GM12873 (cell line): ENCODE results near the gene SPINK5.

Source experiments
- TF ChIP-seq, protein P1 (sequence below): IDR thresholded peaks from 2 replicates; pipeline ENCODE4 v1.5.1; 2012; ENCODE audit warnings: low read depth, mild to moderate bottlenecking, moderate library complexity, low read length, control low read depth; ENCODE audit not compliant: insufficient read depth; ENCODE audit errors: missing control alignments

Gene SPINK5

DNA sequence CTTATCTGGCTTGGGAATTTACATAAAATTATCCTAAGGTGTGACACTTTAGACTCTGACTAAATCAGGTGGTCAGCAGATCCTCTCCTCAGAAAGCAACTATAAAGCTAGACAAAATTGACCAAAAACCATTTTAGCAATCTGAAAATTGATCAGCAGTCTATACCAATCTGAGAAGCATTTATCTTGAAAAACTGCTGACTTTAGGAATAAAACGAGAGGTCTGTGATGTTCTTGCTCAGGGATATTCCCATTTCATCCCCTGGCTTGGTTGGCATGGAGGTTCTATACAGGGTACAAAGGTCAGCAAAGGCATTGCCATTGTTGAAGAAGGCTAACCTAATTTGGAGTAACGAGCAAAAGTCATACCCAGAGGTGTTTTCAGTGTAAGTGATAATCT, 11.7 kb downstream of the SPINK5 start:
- TF ChIP-seq, protein P1, sequence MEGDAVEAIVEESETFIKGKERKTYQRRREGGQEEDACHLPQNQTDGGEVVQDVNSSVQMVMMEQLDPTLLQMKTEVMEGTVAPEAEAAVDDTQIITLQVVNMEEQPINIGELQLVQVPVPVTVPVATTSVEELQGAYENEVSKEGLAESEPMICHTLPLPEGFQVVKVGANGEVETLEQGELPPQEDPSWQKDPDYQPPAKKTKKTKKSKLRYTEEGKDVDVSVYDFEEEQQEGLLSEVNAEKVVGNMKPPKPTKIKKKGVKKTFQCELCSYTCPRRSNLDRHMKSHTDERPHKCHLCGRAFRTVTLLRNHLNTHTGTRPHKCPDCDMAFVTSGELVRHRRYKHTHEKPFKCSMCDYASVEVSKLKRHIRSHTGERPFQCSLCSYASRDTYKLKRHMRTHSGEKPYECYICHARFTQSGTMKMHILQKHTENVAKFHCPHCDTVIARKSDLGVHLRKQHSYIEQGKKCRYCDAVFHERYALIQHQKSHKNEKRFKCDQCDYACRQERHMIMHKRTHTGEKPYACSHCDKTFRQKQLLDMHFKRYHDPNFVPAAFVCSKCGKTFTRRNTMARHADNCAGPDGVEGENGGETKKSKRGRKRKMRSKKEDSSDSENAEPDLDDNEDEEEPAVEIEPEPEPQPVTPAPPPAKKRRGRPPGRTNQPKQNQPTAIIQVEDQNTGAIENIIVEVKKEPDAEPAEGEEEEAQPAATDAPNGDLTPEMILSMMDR = no peak

DNA sequence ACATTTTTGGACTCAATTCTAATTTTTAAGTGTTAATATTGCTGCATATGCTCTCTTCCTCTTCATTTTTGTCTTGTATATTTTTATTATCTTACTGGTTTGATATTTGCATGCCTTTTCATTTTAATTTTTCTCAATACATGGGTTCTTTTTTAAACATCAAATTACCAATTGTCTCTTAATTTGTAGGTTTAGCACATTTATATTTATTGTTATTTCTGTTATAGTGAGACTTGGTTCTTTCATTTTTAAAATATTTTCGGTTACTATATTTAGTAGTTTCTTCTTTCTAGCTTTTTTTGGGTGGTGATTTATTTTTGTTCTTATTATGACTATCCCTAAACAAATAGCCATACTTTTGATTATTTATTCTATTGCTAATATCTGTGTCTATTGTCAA, 19.4 kb downstream of the SPINK5 start:
- TF ChIP-seq, protein P1 = no peak

DNA sequence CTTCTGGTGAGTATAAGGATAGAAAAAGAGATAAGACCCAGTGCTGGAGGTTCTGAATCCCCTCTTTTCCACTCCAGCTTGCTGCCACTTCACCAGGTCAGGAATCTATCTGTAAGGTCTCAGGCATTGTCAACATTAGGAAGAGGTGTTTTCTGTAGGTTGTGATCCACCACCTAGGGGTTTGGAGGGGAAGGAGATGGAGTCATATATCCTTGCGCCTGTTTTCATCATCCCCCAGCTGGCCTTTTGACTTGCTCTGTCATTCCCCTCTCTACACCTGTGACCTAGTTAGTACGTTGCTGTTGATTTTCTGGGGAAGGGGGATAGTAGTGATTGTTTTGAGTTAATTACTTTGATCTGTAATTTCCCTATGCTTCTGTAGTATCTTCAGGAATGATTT, 20.5 kb downstream of the SPINK5 start:
- TF ChIP-seq, protein P1 = no peak

DNA sequence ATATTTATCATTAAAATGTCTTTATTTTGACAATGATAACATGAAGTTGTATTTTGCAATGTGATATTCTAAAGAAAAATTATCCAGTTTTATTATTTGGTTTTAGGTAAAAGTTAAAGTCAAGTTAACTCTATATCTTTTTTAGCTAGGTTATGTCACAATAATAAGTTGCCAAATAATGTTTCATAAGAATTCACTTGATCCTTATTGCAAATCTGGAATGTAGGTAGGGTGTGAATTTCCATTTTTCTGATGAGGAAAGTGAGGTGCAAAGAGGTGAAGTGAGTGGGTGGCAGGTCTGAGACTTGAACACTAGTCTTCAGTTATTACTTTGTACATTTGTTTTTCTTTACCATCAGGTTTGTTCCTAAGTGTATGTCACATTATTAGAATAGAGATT, 21.5 kb downstream of the SPINK5 start:
- TF ChIP-seq, protein P1 = no peak

DNA sequence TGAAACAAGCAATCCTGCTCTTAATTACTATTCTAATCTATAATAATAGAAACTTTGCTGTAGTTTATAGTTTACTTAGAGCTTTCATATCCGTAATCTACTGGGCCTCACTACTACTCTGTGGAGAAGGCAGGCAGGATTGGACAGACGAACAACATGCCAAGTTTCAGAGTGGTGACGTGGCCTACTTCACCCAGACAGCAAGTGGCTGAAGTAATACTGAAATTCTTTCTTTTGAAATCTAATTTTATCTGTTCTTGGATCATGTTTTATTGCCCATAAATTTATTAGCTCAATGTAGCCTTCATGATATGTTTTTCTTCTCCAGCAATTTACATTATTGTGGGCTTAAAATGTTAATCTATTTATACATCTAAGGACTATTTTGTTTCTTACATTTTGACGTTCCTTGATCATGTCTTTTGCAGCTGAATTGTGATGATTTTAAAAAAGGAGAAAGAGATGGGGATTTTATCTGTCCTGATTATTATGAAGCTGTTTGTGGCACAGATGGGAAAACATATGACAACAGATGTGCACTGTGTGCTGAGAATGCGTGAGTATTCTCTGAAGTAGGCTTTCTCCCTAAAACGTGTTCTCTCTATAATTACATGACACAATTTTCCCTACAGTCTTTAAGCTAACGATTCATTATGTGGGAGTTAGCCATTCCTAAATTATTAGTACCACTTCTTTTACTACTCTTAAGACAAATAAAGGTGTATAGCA, 22.4 kb downstream of the SPINK5 start:
- TF ChIP-seq, protein P1 = no peak

DNA sequence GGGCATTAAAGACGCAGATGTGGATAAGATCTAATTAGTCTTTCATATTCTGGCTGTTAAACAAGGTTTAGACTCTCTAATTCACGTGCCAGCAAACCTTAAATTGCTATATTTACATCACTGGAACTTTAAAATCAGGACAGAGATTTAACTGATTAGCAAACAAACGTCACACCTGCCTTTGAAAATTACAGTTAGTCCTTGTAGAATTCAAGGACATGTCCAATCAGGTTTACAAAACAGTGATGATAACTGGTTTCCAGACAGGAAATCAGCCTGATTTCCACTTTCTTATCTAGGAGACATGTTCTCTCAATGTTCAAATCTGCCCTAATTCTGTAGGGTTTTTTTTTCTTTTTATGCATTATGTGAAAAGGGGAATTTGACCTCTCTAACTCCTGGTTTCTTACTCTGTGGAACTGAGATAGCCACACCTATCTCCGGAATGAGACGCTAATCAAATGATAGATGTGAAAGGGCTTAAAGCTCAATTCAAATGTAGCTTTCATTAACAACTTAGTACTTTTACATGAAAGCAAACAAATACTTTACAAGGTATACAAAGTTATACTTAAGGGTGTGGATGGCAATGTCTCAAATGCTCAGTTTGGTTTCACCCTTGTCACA, 26.5 kb downstream of the SPINK5 start:
- TF ChIP-seq, protein P1 = no peak

DNA sequence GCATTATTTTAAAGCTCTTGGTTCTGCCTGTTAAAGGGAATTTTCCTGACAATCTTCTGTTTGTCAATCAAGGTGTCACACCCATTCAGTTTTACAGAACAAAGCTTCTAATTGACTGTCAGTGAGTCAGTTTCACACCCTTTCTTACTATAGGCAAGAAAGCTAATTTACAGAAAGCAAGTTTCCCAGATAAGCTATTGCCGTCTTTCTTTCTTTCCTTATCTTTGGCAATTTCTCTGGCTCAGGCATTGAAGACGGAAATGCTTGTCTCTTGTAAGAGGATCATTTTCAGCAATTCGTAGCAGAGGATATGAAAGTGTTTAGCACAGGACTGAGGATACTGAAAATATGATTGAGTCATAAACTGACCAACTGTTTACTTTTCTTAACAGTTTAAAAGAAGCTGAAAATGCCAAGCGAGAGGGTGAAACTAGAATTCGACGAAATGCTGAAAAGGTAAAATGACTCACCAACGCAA, 27.0 kb downstream of the SPINK5 start:
- TF ChIP-seq, protein P1 = no peak
